ENCODE results near the gene SLC6A9.

- TF ChIP-seq MAX (IDR thresholded peaks at IDR 0.05) (no peak), NFIC (IDR thresholded peaks at IDR 0.05) (no peak), REST (IDR thresholded peaks at IDR 0.05; ENCODE audit: low read depth) (no peak), EP300 (IDR thresholded peaks at IDR 0.05; ENCODE audit: borderline replicate concordance) (no peak), TEAD4 (IDR thresholded peaks at IDR 0.05) (no peak)
Measured at GRCh38 chr1:43961692-43962091, 69.6 kb downstream of the SLC6A9 start.
